ENCODE data around the gene HS6ST3.

Gene HS6ST3

DNA sequence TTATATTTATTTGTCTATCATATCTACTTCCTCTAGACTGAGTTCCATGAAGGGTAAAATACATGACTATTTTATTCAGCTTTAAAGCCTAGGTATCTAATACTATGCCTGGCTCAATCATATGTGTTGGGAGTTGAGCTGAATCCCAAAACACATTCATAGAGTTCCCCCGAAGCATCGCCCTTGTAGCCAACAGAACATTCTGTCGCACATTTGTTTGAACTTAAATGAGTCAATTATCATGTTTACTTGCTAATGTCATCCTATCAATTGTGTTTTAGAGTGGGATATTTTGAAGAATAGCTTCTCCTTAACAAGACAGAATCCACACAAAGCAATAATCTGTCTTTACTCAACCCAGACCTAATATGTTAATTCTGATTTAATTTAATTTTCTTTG, 252.4 kb downstream of the HS6ST3 start:
- no peak for ATAC-seq

DNA sequence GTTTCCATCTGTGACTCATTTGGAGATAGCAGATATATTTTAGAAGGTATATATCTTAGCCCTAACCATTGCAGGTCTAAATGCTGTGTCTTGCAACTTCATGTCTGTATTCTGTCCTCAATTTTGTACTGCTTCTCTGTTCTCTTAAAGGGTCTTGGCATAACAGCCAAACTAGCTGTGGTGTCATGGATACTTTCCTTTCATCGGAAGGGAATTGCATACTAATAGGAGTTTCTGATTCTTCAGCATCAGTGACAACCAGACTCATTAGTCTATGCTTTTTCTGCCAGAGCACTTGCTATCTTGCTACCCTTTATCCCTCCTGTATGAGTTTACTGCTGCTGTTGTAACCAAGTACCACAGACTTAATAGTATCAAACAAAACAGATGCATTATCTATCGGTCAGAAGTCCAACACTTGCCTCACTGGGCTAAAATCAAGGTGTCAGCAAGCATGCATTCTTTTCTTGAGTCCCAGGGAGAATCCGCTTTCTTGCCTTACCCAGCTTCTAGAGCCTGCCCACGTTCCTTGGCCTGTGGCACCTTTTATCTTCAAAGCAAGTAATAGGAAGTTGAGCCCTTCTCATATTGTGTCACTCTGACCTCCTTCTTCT, 253.1 kb downstream of the HS6ST3 start:
- ATAC-seq, result no peak

DNA sequence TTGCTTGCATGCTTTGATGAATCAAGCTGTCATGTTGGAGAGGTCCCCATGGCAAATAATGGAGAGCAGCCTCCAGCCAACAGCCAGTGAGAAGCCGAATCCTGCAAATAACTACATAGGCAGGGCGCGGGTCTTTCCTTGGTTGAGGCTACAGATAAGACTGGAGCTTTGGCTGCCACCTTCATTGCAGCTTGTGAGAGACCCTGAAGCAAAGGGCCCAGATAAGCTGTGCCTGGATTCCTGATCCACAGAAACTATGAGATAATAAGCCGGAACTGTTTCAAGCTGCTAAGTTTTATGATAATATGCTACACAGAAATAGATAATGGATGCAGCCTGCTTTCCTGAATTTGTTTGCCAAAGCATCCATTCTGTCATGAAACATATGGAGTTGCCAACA, 257.0 kb downstream of the HS6ST3 start:
- no peak for ATAC-seq

DNA sequence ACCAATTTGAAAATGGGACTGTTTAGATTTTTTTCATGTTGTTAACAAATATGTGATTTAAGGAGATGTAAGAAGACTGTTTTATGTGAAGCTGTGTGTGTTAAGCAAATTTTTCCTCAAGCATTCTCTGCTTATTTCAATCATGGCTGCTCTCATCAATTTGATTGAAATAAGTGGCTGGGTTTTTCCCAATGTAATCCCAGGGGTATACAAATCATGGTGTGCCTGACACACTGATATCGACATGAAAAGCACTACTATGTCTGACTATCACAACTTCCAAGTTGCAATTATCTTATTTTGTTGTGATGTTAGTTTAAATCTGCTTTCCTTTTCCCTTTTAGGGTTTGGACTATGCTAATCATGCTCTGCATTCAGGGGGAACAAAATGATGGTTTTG, 283.7 kb downstream of the HS6ST3 start:
- no peak for ATAC-seq

DNA sequence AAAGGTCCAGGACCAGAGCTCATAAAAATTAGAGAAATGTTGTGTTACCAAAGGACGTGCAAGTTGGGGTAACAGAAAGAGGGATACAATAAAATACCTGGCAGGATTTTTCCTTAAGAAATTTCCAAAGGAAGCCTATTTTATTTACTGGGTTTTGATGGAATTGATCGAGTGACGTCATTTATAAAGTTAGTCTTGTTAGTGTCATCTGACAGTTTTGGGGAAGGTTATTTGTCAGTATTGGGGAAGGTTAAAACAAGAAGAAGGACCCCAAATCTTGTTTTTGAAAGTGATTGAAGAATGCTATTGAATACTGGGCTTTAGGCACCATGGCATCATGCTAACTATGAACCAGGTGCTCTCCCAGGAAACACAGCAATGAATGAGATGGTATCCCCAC, 287.9 kb downstream of the HS6ST3 start:
- ATAC-seq, result no peak

DNA sequence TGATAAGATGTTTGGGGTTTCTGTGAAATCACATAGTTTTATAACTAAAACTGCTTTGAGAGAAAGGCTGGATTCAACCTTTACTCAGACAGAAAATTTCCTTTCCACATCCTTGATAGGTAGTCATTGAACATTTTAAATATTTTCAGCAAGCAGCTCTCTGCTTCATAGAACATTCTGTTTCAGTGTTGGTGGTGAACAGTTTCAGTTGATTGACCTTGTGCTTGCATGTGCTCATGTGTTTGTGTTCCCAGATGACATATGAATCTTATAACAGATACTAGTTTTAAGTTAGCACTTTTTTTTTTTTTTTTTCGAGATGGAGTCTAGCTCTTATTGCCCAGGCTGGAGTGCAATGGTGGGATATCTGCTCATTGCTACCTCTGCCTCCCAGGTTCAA, 290.1 kb downstream of the HS6ST3 start:
- no peak for ATAC-seq

DNA sequence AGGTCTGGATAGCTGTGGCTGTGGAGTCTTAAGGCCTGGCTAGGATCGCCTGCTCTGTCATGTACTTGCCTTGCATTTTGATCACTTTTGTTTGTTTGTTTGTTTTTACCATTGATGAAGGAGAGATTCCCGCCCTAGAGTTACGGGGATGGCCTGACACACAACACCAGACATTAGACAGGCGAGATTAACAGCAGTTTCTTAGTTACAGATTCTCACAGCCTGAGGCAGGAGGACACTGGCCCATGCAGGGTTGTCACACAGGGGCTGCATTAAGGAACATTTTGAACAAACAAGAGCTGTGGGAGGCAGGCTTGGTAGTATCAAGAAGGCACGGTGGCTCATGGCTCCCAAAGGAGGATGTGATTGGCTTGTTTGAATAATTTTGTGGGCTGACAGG, 291.8 kb downstream of the HS6ST3 start:
- no peak for ATAC-seq

DNA sequence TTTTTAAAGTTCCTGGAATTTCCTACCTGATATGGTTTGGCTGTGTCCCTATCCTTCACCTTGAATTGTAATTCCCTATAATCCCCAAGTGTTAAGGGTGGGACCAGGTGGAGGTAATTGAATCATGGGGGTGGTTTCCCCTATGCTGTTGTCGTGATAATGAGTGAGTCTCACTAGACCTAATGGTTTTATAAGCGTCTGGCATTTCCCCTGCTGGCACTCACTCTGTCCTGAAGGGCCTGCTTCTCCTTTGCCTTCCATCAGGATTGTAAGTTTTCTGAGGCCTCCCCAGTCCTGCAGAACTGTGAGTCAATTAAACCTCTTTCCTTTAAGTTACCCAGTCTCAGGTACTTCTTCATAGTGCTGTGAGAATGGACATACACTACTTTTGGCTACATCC, 298.7 kb downstream of the HS6ST3 start:
- ATAC-seq, result no peak

DNA sequence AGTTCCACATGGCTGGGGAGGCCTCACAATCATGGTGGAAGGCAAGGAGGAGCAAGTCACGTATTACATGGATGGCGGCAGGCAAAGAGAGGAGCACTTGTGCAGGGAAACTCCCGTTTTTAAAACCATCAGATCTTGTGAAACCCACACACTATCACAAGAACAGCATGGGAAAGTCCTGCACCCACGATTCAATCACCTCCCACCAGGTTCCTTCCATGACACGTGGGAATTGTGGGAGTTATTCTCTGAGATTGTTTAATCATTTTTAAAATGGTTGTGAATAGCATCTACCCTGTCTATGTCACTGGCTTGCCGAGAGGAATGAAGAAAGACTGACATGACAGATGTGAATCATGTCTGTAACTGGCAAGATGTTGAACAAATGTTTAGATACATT, 301.7 kb downstream of the HS6ST3 start:
- ATAC-seq, result no peak

DNA sequence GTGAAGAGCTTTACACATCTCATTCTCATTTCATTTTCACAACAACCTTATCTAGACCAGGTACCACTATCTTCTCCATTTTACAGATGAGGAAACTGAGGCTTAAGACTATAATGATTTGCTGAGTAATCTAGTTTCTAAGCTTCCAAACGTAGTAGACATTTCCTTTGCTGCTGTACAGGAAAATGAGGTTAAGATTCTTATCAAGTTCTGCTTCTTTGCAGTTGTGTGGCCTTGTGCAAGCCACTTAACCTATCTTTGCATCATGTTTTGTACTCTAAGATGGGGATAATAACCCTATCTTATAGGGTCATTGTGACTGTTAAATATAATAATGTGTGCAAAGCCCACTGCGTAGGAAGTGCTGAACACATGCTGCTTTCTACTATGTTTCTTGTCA, 307.9 kb downstream of the HS6ST3 start:
- no peak for ATAC-seq

DNA sequence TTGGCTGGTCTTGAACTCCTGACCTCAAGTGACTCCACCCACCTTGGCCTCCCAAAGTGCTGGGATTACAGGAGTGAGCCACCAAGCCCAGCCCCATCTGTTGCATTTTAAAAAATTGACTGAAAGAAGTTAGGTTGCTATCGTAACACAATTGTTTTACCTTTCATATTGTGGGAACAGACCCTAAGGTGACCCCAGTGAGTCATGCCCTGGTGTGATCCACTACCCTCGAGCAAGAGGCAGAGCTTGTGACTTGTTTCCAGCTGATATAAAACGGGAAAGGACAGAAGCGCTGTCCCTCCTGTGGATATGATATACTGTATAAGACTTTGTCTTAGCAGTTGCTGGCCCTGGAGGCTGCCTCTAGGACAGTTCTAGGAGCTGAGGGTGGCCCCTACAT, 308.6 kb downstream of the HS6ST3 start:
- no peak for ATAC-seq

DNA sequence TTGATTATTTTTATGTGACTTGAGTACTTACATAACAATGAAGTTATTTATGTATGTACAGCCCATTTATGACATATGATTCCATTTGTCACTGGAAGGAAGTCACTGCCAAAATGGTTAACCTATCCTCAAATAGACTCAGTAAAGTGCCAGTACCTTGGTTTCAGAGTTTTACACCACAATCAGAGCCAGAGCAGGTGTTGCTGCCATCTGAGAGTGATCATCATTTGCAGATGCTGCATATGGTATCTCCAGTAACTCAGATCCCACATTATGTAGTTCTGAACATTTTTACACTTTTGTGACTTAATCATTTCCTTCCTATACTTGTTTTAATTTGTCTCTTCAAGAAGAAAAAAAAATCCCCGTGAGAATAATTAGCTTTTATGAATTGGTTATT, 313.3 kb downstream of the HS6ST3 start:
- no peak for ATAC-seq

DNA sequence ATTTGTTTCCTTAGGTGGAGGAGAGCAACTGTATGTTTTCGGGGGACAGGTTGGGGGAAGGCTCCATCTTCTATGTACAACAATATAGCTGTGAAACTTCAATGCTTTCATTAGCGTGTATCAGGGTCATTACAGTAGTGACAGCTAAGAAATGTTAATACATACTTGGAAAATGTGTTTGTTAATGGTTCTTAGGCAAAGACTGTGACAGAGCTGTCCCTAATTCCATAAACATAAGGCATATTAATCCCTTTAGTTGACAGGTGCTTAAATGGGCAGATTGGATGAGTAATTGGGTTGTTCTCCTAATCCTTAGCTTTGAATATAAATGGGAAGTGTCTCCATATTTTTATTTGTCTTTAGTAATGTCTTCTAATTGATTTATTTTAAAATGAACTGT, 313.7 kb downstream of the HS6ST3 start:
- no peak for ATAC-seq

DNA sequence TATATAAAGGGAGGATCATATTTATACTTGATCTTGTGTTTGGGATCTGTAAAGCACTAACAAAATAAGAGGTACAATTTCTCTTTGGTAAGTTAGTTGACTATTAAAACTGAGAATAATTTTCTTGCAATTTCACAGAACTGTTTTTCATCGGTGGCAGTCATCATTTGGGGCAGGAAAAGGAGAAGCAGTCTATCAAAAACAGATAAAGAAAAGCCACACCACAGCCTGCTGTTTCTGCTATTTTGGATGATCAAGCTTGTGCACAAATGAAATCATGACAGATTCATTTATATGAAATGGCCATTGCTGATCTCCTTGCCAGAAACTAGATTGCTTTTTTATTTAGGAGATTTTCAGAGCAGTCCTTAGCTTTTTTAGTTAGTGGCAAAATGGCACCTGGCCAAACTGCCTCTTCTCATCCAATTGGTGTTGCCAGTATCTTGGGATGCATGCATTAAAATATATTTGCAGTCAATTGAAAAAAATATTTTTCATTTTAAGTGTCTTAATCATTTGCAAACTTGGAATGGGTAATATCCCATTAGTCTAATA, 326.0 kb downstream of the HS6ST3 start:
- no peak for ATAC-seq

DNA sequence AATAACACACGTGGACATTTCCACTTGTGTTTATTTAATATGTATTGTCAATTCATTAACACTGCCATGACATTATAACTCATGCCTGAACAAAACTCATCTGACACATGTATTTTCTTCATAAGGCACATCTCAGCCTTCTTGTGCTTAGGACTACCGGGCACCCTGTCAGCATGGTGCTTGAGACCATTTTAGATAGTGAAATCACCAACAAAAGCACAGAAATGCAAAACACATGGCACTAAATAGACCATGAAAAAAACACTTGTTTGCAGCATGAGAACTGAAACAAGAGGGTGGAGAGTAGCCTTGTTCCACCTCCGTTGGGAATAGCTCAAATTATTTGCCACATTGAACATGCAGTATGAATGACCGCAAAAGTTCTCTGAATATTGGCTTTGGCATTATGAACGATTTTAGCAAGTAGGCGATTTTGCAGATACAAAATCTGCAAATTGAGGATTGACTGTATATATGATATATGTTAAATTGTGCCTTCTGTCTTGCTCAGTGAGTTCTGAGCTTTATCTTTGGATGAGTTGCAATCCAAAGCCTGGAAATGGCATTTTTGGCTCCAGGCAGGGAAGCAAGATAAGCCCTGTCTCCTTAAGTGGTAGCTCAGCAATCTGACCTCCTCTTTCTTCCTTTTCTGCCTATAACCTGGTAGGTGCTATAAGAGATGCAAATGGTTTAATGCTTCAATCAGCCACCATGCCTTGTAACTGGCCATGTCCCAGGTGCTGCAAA, 328.2 kb downstream of the HS6ST3 start:
- ATAC-seq, result no peak

DNA sequence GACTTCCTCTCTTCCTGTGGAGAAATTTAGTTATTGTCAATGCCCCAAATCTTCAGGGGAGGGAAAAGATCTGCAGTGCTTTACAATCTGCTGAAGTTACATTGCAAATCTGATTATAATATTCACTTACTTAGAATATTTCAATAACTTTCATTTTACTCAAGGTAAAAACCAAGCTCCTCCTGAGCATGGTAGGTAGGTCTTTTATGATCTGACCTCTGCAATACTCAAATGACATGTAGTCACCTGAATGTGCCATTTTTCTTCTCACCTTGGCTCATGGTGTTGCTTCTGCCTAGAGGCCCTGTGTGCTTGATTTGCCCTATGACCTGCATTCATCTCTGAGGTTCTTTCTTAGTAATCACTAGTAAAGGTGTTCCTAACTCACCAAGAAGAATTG, 331.4 kb downstream of the HS6ST3 start:
- ATAC-seq, result no peak

DNA sequence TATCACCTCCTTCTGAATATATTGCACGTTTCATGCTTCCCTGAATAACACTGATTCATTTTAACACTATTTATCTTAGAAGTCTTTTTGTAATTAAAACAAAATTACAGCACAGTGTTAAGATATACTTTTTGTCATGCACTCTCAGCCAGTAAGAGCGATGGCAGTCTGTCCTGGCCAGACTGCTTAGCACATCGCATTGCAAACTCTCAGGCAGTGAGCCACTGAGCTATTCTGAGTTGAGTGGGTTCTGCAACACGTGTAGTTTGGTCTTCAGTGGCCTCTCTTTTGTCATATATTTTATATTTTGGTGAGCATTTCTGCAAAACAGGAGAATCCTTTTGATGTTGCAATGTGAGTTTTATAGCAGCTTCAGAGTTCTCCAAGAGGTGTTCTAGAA, 332.1 kb downstream of the HS6ST3 start:
- ATAC-seq, result no peak

DNA sequence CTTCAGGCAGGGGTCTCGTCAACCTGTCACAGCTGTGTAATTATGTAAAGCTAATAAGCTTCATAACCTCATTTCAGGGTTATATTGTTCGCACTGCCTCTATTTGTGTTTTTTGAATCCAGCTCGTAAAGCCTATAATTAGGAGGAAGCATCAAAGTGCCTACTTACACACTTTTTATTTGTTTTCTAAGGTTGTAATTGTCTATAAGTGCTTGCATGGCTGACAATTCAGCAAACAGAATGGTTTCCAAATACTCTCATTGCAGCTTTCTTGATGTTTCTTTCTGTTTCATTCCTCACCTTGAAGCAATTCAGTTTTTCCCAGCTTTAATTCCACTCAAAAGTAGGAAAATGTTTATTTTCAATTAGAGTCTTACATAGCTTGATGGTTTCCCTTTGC, 336.3 kb downstream of the HS6ST3 start:
- ATAC-seq, result no peak

DNA sequence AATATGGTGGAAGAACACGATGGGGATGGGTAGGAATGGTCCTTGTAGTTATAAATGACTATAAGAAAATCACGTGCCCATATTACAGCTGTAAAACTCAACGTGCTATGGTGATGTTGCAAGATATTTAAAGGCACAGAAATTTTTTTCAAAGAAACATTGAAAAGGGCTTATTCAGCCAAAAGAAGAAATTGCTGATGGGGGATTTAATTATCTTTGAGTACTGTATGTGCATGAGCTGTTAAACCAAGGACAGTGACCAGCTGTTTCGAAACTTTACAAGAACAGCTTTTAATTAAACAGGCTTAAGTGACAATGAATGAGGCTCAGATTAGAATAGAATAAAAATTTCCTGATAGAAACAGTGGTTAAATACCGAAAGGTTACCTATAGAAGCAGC, 339.0 kb downstream of the HS6ST3 start:
- no peak for ATAC-seq

DNA sequence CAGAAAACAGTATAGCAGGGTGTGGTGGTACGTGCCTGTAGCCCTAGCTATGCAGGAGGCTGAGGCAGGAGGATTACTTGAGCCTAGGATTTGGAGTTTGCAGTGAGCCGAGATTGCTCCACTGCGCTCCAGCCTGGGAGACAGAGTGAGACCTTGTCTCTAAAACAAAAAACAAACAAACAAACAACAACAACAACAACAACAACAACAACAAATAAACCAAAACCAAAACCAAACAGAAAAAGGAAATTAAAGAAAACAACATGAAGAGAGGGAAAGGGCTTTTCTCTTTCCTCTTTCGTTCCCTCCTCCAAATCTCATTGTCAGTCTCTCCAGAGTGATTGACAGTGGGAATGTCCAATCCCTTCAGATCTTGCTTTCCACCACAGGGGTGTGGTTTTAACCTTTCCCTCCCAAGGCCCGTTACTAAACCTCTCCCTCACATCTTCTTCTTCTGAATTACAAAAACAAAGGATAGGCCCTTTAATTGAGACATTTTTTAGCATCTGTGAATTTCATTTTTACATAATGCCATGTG, 341.2 kb downstream of the HS6ST3 start:
- no peak for ATAC-seq

DNA sequence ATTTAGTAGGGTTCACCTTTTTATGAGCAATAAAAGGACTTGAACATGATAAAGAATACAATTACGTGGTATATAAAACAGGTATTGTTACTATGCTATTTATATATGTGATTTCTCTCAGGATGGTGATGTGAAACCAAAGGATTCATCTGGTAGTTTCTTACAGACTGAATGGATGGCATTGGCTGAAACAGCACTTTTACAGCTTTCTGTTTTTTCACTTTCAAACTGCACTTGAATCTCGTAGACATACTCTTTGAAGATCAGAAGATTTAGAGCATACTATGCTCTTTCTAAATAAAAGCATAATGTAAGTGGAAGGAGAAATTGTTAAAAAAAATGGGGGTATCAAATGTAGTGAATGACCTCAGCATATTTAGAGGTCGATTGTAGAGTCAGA, 354.8 kb downstream of the HS6ST3 start:
- no peak for ATAC-seq

DNA sequence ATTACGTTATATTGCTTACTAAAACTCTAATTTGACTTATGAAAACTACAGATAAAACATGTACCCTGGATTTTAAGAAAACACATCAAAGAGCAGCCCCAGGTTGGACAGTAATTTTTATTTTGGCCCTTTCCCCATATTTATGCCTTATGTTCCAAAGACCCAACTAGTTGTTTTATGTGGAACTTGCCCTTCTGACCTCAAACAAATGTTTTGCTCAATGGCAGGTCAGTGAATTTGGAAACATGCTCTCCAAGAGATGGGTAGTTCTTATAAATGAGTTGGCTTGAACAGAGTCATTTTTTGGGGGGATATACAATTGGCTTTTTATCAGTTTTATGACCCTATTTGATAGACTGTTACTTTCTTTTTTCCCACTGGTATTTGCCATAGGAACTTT, 360.0 kb downstream of the HS6ST3 start:
- ATAC-seq, result no peak

DNA sequence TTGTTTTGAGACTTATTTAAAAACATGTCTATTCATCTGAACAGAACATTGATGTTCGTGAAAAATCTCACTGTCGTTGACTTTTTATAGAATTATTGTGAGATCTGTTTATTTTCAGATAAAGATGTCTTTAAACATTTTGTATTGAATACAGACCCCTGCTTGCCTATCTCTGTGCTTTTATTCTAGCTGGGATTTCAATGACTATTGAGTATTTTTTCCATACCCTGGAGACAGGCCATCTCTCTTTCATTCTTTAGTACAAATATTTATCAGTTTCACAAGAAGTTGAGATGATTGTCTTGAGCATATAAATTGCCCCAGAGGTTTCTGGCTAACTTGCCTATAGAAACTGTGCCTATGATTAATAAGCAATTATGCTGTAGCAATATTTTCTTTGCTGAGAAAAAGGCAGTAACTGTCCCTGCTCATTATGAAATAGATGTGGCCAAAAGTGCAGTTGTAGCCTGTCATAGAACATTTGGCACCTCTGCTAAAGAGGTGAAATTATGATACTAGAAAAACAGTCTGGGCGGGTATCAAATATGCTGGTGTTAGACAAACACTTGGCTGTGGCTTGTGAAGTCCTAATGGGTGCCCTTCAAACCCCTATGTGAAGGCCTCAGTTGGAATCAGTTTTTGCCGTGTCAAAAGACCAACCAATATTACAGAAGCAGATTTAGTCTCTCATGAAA, 360.6 kb downstream of the HS6ST3 start:
- ATAC-seq, result no peak

DNA sequence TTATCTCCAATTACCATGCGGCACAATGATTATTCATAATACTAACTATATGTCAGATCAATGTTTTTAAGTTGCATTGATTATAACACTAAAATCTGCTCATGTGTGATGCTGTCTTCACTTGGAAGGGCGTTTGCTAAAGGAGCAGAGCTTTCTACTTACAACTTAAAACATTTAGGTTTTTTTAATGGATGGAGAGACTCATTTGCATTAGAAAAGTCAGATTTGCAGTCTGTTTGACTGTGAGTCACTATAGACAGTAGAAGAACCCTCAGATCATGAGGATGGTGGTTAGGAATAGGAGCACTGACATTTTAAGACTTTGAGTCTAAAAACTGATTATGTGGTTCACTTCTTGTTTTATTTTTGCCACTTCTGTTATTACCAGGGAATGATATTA, 364.6 kb downstream of the HS6ST3 start:
- no peak for ATAC-seq
